ENCODE results near the gene YARS1. TPM values are rescaled to one million over a fixed set of nuclear protein-coding genes. Genes with fewer than 3 reads are reported as not detected.
A peak's percentile ranks its signal among the peaks of the same experiment; 100 is the strongest.

Gene YARS1
- total RNA-seq, 1 experiment from 2014 or later: 91.7 TPM

DNA sequence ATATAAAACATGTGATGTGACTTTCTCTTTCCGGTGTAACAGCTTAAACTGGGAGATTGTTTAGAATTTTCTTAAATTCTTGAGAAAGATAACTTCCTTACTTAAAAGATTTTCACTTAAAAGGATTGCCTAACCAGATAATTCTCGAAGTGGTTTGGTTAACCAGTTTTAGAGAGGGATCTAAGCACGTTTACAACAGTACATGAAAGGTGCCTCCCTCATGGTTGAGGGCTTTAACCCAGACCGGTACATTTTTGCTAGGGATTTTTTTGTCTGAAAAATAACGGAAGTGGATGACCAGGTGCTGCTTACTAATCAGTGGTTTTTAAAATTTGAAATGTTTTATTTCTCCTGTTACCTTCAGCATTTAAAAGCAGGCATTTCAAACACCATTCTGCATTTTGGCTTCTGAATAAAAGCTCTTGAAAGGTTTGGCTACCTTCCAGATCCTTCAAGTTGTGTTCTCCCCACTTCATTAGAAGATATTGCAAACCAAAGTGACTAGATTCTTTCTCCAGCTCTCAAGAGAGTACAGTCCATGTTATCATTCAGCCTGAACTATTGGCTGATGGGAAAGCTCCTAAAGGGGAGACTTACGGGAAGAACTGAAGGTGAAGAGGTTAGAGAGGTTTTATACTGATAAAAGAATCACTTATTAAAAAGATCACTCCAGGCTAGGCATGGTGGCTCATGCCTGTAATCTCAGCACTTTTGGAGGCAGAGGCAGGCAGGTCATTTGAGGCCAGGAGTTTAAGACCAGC lies 13.1 kb upstream of the YARS1 start:
- Histone ChIP-seq H3K27me3 (no peaks in the 10 kb centered on the region), H3K4me3 (no peak overlapping the region), H3K36me3 (peaks cover 71% of the 10 kb centered on the region), H3K27ac (no peak overlapping the region), H3K9me3 (replicated peaks) (no peaks in the 10 kb centered on the region), H3K4me1 (no peaks in the 10 kb centered on the region)
- no peak for DNase-seq

DNA sequence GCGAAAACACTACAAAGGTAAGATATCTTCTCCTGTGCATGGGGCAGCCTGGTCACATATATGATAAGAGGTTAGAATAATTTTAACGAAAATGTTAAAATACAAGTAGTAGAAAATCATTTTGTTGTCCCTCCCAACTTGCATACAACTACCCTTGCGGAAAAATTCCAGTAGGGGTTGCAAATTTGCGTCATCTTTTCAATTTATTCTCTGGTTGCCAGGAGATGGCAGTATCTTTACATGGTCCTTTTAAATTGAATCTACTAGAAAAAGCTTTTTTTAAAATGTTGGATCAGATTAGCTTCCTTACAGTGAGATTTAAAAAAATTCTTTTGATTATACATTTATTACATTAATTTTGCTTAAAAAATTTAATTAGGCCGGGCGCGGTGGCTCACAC lies 11.2 kb upstream of the YARS1 start:
- peaks cover 64% of the 10 kb centered on the region for H3K36me3 ChIP-seq
- DNase-seq: peak in 1 of 2 experiments; percentile 29
- no peaks in the 10 kb centered on the region for H3K9me3 ChIP-seq (replicated peaks)

DNA sequence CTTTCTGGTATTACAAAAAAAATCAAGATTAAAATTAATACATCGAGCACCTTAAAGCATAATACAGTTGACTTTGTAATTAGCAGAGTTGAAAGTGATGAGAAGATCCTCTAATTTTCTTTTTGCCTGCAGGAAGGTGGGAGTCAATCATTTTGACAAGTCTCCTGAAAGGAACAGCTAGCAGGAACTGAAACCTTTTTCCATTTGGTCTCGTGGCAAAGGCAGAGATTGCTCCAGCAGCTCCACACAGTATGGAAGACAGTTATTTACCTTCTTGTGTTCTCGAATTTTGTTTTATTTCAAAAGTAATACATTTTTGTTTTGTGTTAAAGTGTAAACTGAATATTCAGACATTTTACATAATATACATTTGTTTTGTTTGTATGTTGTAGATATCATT lies 8.0 kb upstream of the YARS1 start:
- DNase-seq: no peak
- Histone ChIP-seq H3K4me1 (no peaks in the 10 kb centered on the region), H3K9me3 (replicated peaks) (no peaks in the 10 kb centered on the region), H3K27ac (no peak overlapping the region), H3K36me3 (peaks cover 46% of the 10 kb centered on the region), H3K27me3 (no peaks in the 10 kb centered on the region), H3K4me3 (no peak overlapping the region)

More for the DNA sequence above, 11.2 kb upstream of the YARS1 start:
- no peak overlapping the region for H3K27ac ChIP-seq
- no peaks in the 10 kb centered on the region for H3K4me1 ChIP-seq
- H3K27me3 ChIP-seq: no peaks in the 10 kb centered on the region
- no peak overlapping the region for H3K4me3 ChIP-seq

DNA sequence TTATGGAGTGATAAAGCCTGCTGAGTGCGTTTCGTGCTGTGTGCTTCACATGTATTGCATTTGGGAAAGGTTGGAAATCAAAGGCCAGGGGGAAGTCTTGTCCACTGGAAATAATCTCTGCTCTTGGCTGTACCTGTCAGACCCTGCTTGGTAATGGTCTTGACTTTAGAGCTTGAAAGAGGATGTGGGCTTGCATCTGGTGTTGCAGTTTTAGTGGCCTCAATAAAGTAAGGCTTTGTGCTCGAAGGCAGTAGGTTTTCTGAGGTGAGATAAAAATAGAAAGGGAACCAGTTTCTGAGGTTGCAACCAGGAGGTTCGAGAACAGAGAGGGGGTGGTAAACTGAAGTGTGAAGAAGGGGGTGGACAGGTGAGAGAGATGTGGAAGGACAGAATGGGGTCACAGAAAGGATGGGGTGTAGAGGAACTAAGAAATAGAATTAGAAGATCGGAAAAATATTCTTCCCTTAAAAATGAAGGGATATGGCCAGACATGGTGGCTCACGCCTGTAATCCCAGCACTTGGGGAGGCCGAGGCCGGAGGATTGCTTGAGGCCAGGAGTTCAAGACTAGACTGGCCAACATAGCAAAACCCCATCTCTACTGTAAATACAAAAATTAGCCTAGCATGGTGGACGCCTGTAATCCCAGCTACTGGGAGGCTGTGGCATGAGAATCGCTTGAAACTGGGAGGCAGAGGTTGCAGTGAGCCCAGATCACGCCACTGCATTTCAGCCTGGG lies 1.8 kb upstream of the YARS1 start:
- Histone ChIP-seq H3K4me3 (peak overlapping the region; percentile 88), H3K36me3 (no peaks in the 10 kb centered on the region), H3K4me1 (peaks cover 2% of the 10 kb centered on the region; the same call in 1 of the 2 replicates), H3K27ac (peak overlapping the region; percentile 97), H3K9me3 (replicated peaks) (no peaks in the 10 kb centered on the region), H3K27me3 (no peaks in the 10 kb centered on the region)
- DNase-seq: peak; percentile 7 to 24

DNA sequence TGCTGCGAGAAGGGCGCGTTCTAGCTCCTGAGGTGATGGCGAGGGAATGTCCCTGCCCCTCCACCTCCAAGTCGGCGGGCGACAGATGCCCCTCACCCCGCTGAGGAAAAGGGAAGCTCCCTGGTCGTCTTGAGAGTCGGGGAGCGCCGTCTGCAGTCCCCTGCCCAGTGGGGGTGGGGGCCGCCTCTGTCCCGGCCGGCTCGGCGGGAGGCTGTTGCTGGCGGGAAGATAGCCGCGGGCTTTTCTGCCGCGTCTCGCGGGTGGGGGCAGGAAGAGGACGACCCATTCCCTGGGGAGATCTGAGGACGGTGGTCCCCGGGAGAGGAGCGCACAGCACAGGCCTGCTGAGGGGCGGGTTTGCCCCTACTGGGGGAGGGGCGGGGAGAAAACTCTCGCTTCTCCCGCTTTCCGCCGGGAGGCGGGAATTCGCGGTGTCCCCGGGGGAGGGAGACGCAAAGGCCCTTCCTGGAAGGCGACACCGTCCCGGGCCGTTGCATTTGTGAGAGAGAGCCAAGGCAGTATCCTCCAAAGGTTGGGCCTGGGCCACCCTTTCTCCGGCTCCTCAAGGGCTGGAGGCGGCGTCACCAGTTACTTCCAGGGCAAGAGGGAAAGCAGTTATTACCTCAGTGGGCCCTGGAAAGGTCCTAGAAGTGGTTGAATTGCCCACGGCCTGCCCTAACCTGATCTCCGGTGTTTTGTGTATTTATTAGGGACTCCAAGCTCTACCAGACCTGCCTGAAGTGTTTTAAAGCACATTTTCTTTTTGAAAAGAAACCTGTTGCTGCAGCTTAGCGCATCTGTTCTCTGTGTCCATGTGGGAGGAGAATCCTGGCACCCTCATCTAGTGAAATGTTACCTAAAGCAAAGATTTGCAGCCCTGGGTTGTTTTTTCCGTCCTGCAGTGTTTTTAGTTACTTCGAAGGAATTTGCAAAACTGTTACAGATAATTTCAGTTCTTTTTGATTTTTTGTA lies 943 bp upstream of the YARS1 start:
- Histone ChIP-seq H3K9me3 (replicated peaks) (no peaks in the 10 kb centered on the region), H3K36me3 (no peaks in the 10 kb centered on the region), H3K4me3 (peak overlapping the region; percentile 88), H3K27ac (peak overlapping the region; percentile 97), H3K27me3 (no peaks in the 10 kb centered on the region), H3K4me1 (peaks cover 2% of the 10 kb centered on the region; the same call in 1 of the 2 replicates)
- DNase-seq: peak; percentile 92 to 94

DNA sequence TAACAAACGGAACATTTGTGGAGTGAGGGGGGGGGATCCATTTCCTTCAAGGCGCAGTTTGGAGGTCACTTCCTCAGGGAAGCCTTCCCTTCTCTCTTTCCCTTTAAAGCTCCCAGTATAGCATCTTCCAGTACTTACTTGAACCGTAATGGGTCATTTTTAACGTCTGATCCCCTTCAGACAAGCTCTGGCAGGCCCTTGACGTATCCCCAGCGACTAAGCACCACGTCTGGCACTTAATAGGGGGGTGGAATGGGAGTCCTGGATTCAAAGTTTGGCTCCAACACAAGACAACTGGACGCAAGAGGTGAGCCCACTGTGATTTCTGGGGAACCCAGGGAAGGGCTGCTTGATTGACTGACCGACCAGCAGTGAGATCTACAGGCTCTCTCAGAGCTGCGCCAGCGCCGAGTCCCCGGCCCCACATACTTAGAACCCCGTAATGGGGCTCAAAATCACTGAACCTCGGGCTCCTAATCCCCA lies 441 bp downstream of the YARS1 start:
- no peaks in the 10 kb centered on the region for H3K27me3 ChIP-seq
- H3K4me1 ChIP-seq: peaks cover 2% of the 10 kb centered on the region; the same call in 1 of the 2 replicates
- H3K9me3 ChIP-seq (replicated peaks): no peaks in the 10 kb centered on the region
- H3K27ac ChIP-seq: peak overlapping the region; percentile 97
- H3K4me3 ChIP-seq: peak overlapping the region; percentile 88
- DNase-seq: no peak
- H3K36me3 ChIP-seq: 0 out of 2 replicates have a peak, but pooled peaks cover under 1% of the 10 kb centered on the region

DNA sequence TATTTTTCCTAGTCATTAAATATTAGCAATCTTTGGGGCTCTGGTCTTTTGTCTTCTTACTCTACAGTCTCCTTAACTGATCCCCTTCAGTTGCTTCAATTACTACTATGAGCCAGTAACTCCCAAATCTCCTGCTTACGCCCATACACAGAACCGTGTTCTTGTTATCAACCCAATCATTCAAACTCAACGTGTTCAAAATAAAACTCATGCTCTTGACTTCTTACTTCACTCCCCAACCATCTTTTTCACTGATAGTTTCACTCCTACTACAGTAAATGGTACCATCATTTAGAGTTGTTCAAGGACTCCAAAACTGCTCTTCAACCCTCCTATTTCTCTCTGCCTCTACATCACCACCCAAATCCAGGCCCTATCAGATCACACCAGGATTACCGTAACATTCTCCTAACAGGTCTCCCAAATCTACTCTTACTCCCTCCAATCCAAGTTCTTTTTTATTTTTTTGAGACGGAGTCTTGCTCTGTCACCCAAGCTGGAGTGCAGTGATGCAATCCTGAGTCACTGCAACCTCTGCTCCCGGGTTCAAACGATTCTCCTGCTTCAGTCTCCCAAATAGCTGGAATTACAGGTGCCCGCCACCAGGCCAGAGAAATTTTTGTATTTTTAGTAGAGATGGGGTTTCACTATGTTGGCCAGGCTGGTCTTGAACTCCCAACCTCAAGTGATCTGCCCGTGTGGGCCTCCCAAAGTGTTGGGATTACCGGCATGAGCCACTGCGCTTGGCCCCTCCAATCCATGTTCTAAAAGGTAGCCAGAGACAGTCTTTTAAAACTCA lies 3.0 kb downstream of the YARS1 start:
- H3K9me3 ChIP-seq (replicated peaks): no peaks in the 10 kb centered on the region
- no peaks in the 10 kb centered on the region for H3K27me3 ChIP-seq
- H3K36me3 ChIP-seq: peaks cover 22% of the 10 kb centered on the region
- DNase-seq: no peak
- H3K4me1 ChIP-seq: peaks cover 2% of the 10 kb centered on the region; the same call in 1 of the 2 replicates
- H3K27ac ChIP-seq: no peak overlapping the region
- H3K4me3 ChIP-seq: no peak overlapping the region

DNA sequence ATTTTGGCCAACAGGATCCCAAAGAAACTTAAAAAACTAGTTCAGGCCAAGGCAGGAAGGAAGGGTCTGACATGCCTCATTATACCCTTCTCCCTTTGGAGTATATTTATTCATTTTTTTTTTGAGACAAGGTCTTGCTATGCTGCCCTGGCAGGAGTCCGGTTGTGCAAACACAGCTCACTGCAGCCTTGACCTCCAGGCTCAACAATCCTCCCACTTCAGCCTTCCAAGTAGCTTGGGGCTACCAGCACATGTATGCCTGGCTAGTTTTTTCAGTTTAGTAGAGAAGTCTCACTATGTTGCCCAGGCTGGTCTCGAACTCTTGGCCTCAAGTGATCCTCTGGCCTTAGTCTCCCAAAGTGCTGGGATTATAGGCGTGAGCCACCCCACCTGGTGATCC lies 5.2 kb downstream of the YARS1 start:
- Histone ChIP-seq H3K4me1 (no peaks in the 10 kb centered on the region), H3K4me3 (no peak overlapping the region), H3K27me3 (no peaks in the 10 kb centered on the region), H3K27ac (no peak overlapping the region), H3K9me3 (replicated peaks) (no peaks in the 10 kb centered on the region), H3K36me3 (peaks cover 43% of the 10 kb centered on the region)
- no peak for DNase-seq

DNA sequence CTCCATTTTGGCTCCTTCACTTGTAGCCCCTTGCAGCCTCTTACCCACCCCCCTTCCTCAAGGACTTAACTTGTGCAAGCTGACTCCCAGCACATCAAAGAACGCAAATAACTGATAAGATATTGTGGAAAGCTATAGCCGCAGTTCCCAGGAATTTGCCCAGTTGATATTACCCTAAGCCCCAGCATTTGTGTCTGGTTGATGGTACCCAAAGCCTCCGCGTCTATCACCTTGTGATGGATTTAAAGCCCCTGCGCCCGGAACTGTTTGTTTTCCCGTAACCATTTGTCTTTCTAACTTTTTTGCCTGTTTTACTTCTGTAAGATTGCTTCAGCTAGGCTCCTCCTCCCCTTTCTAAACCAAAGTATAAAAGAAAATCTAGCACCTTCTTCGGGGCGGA lies 5.9 kb downstream of the YARS1 start:
- H3K4me3 ChIP-seq: no peak overlapping the region
- no peak for DNase-seq
- no peaks in the 10 kb centered on the region for H3K27me3 ChIP-seq
- no peak overlapping the region for H3K27ac ChIP-seq
- peaks cover 50% of the 10 kb centered on the region for H3K36me3 ChIP-seq
- no peaks in the 10 kb centered on the region for H3K4me1 ChIP-seq
- no peaks in the 10 kb centered on the region for H3K9me3 ChIP-seq (replicated peaks)

DNA sequence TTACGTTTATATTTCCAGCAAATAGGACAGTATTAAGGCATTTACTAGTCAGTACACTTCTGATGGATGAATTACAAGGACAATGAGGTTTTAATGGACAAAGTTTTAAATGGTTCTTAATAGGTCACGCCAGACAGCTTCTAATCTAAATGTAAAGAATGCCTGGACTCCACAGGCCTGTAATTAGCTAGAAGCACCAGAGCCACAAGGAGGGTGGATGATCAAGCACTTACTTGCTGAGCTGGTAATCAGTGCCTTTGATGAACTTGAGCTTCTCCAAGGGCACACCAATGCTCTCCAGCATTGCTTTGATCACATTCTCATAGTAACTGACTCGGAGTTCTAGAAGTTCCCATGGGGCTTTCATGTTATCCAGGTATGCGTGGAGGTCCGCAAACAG lies 6.8 kb downstream of the YARS1 start:
- no peaks in the 10 kb centered on the region for H3K27me3 ChIP-seq
- H3K27ac ChIP-seq: no peak overlapping the region
- no peaks in the 10 kb centered on the region for H3K9me3 ChIP-seq (replicated peaks)
- no peak overlapping the region for H3K4me3 ChIP-seq
- H3K4me1 ChIP-seq: no peaks in the 10 kb centered on the region
- peaks cover 59% of the 10 kb centered on the region for H3K36me3 ChIP-seq
- DNase-seq: no peak

DNA sequence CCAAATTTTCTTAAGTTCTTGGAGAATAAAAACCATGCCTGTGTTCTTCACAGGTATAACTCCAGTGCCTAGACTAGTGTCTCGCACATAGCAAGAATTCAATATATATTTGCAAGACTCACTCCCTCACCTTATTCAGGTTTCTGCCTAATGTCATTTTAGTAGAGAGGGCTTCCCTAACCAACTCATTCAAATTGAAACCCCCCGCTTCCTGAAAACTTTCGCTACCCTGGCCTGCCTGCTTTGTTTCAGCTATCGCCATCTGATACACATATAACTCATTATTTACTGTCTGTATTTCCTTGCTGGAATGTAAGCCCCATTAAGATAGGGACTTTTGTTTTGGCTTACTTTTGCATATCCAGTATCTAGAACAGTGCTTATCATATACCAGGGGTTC lies 8.6 kb downstream of the YARS1 start:
- H3K4me1 ChIP-seq: no peaks in the 10 kb centered on the region
- peaks cover 61% of the 10 kb centered on the region for H3K36me3 ChIP-seq
- H3K27me3 ChIP-seq: no peaks in the 10 kb centered on the region
- no peaks in the 10 kb centered on the region for H3K9me3 ChIP-seq (replicated peaks)
- no peak overlapping the region for H3K27ac ChIP-seq
- no peak overlapping the region for H3K4me3 ChIP-seq
- DNase-seq: no peak

DNA sequence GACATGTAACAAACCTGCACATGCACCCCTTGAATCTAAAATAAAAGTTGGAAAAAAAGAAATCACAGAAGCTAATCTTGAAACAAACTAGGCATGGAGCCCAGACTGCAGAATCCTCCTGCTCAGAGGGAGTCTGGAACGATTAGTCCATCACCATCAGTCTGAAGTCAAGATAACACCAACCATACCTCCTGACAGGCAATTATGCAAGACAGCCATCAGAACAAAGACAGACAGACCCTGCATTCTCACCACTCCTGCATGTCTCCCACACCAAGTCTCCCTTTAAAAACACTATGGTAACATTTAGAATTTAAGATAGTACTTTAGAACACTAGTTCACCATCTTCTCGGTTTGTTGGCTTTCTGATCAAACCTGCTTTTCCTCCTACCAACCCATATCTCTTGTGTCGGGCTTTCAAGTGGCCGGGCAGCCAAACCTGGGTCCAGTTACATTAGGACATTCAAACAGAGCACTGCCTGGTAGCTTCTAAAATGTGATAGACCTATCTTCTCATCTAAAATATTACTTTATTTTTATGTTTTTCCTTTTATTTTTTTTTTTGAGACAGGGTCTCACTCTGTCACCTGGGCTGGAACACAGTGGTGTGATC lies 10.1 kb downstream of the YARS1 start:
- Histone ChIP-seq H3K4me1 (no peaks in the 10 kb centered on the region), H3K4me3 (no peak overlapping the region), H3K27ac (no peak overlapping the region), H3K9me3 (replicated peaks) (no peaks in the 10 kb centered on the region), H3K36me3 (peaks cover 71% of the 10 kb centered on the region), H3K27me3 (no peaks in the 10 kb centered on the region)
- no peak for DNase-seq

DNA sequence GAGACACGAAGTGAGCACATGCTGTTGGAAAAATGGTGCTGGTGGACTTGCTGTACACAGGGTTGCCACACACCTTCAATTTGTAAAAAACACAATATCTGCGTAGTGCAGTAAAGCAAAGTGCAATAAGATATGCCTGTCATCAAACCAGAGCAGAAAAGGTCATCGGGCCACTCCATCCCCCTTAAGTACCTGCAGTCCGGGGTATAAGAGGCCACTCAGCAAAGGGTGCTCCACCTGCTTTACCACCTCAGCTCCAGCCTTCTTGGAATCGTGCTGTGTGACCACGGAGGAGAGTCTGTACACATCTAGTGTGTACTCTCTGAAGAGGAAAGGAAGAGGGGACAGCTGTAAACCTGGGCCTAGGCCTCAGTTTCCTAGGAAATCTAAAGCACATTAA lies 10.9 kb downstream of the YARS1 start:
- Histone ChIP-seq H3K9me3 (replicated peaks) (no peaks in the 10 kb centered on the region), H3K4me3 (no peak overlapping the region), H3K36me3 (peaks cover 70% of the 10 kb centered on the region), H3K27ac (no peak overlapping the region), H3K4me1 (no peaks in the 10 kb centered on the region), H3K27me3 (no peaks in the 10 kb centered on the region)
- DNase-seq: no peak

Measured in SJCRH30 (cell line).